Choroid plexus epithelial cell (primary cell): ENCODE measurements around the gene ENPP7.

Experiments
- DNase-seq: peaks from one replicate; pipeline ENCODE4 v3.0.0-alpha.2; 2010; ENCODE audit warnings: low read depth
- H3K4me3 ChIP-seq: 2 replicates; pipeline ENCODE4 v1.5.1; 2011; ENCODE audit warnings: low read depth, mild to moderate bottlenecking, control low read depth, low read length, moderate library complexity
- CTCF ChIP-seq: conservative IDR thresholded peaks from 2 replicates; pipeline ENCODE4 v1.5.1; 2011; ENCODE audit warnings: low read depth, mild to moderate bottlenecking, control low read depth, inconsistent platforms, low read length, moderate library complexity

ENPP7 gene

DNA sequence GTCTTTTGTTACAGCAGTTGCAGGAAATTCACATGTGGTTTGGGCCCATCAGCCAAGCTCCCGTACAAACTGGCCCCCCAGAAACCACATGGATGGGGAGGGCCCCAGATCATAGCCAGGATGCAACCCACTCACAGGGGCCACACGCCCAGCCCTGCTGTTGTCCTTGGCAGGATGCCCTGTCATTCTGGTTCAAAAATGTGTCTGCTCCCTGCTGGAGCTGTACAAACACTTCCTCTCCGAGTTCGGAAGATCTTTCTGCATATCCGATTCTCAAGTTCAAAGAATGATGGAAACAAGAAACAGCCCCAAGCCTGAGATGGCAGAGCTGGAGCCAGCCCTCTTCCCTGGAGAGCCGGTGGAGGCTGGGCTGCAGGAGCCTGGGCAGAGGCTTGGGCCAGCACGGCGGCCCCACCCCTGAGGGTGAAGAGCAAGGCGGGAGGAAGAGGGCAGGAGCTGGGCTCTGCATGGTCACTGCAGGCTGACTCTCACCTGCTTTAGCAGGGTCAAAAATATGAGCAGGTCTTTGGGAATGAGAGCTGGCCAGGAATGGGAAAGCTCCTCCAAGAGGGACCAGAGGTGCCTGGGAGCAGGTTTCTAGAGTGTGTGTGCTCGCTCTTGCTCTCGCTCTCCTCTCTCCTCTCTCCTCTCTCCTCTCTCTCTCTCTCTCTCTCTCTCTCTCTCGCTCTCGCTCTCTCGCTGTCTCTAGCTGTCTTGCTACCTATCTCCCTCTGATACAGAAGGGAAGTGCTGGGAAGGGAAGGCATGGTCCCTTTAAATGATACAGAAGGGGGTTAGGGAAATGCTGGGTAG lies 34.7 kb upstream of the ENPP7 start:
- TF ChIP-seq CTCF = no peak
- peak; percentile 78 for DNase-seq
- no peak overlapping the region for H3K4me3 ChIP-seq

DNA sequence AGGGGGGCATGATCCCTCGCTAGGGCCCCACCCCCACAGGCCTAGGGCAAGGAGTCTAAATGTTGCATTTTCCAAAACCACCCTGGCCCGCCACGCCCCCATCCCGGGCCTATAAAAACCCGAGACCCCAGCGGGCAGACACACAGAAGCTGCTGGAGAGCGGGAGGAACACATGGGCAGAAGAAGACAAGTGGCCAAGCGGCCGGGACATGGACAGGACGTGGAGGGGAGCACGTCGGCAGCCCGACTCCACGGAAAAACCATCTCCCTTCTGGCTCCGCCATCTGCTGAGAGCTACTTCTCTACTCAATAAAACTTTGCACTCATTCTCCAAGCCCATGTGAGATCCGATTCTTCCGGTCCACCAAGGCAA lies 34.1 kb upstream of the ENPP7 start:
- no peak for DNase-seq
- no peak for TF ChIP-seq CTCF
- no peak overlapping the region for H3K4me3 ChIP-seq

DNA sequence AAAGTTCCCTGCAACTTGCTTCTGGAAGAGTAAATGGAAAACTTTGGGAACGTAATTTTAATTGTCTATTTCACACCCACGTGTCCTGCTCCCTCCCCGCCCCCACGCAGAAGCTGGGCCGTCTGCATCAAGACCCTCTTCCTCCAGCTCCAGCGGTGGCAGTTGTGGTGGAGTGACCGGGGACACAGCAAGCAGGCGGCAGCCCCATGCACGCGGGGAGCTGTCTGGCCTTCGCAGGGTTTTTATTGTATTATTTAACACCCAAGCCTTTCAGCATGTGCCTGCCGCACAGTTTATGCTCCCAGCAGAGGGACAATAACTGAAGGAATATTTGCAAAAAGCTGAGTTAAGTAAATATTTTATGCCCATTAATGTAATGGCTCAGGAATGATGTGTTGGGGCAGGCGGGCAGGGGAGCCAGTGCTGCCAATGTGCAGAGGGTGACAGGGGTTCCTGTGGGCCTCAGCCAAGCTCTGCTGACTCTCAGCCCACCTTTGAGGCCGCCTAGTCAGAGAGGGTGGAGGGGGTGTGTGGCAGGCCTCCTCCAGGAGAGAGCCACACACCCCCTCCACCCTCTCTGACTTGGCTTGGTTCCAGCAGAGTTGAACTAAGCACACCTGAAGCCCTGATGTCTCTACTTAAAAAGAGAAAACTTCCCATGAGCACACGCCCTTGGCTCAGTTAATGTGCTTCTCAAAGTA lies 32.4 kb upstream of the ENPP7 start:
- no peak overlapping the region for H3K4me3 ChIP-seq
- DNase-seq = no peak
- no peak for TF ChIP-seq CTCF

GRCh38 chr17:79699386-79700036 lies 31.2 kb upstream of the ENPP7 start:
- no peak for TF ChIP-seq CTCF

GRCh38 chr17:79700592-79700991 lies 30.2 kb upstream of the ENPP7 start:
- no peak for DNase-seq
- no peak for TF ChIP-seq CTCF
- no peak overlapping the region for H3K4me3 ChIP-seq

More at GRCh38 chr17:79699386-79700036, 31.2 kb upstream of the ENPP7 start:
- DNase-seq = no peak
- no peak overlapping the region for H3K4me3 ChIP-seq

GRCh38 chr17:79702034-79702433 lies 28.7 kb upstream of the ENPP7 start:
- peak; percentile 23 for TF ChIP-seq CTCF
- no peak overlapping the region for H3K4me3 ChIP-seq
- DNase-seq = no peak
